ENCODE results near the gene SEPTIN12.

The SEPTIN12 gene

GRCh38 chr16:4825196-4825595 lies 37.1 kb upstream of the SEPTIN12 start:
- H3K27ac ChIP-seq (ENCODE audit: low read depth, low read length) = no peak overlapping the region

GRCh38 chr16:4820652-4821051 lies 32.5 kb upstream of the SEPTIN12 start:
- no peak overlapping the region for H3K9ac ChIP-seq (ENCODE audit: low read depth in 1 of 2, low read length in 2 of 2)
- no peaks in the 10 kb centered on the region for H3K9me3 ChIP-seq (ENCODE audit: control insufficient read depth in 1 of 2, low read length in 2 of 2)

More at GRCh38 chr16:4825196-4825595, 37.1 kb upstream of the SEPTIN12 start:
- Histone ChIP-seq H3K36me3 (ENCODE audit: control insufficient read depth in 1 of 2, insufficient read depth in 2 of 2, low read length in 2 of 2) (peaks cover 44 to 91% of the 10 kb centered on the region in 2 donors), H3K4me1 (ENCODE audit: control insufficient read depth in 1 of 2, insufficient read depth in 2 of 2, low read length in 2 of 2) (no peaks in the 10 kb centered on the region), H3K9ac (ENCODE audit: low read depth in 1 of 2, low read length in 2 of 2) (no peak overlapping the region), H3K4me3 (ENCODE audit: low read depth in 1 of 2, low read length in 2 of 2) (no peak overlapping the region), H3K27me3 (ENCODE audit: control insufficient read depth in 1 of 2, insufficient read depth in 2 of 2, low read length in 2 of 2) (no peaks in the 10 kb centered on the region), H3K9me3 (ENCODE audit: control insufficient read depth in 1 of 2, low read length in 2 of 2) (no peaks in the 10 kb centered on the region)

GRCh38 chr16:4814542-4815173 lies 26.5 kb upstream of the SEPTIN12 start:
- no peaks in the 10 kb centered on the region for H3K4me1 ChIP-seq (ENCODE audit: control insufficient read depth in 1 of 2, insufficient read depth in 2 of 2, low read length in 2 of 2)
- no peak overlapping the region for H3K4me3 ChIP-seq (ENCODE audit: low read depth in 1 of 2, low read length in 2 of 2)
- H3K36me3 ChIP-seq (ENCODE audit: control insufficient read depth in 1 of 2, insufficient read depth in 2 of 2, low read length in 2 of 2) = peaks cover 36 to 69% of the 10 kb centered on the region in 2 donors
- H3K9me3 ChIP-seq (ENCODE audit: control insufficient read depth in 1 of 2, low read length in 2 of 2) = no peaks in the 10 kb centered on the region
- no peak overlapping the region for H3K9ac ChIP-seq (ENCODE audit: low read depth in 1 of 2, low read length in 2 of 2)
- no peaks in the 10 kb centered on the region for H3K27me3 ChIP-seq (ENCODE audit: control insufficient read depth in 1 of 2, insufficient read depth in 2 of 2, low read length in 2 of 2)
- no peak overlapping the region for H3K27ac ChIP-seq (ENCODE audit: low read depth, low read length)

More at GRCh38 chr16:4820652-4821051, 32.5 kb upstream of the SEPTIN12 start:
- H3K27me3 ChIP-seq (ENCODE audit: control insufficient read depth in 1 of 2, insufficient read depth in 2 of 2, low read length in 2 of 2) = no peaks in the 10 kb centered on the region
- H3K36me3 ChIP-seq (ENCODE audit: control insufficient read depth in 1 of 2, insufficient read depth in 2 of 2, low read length in 2 of 2) = peaks cover 27 to 86% of the 10 kb centered on the region in 2 donors
- no peak overlapping the region for H3K27ac ChIP-seq (ENCODE audit: low read depth, low read length)
- no peak overlapping the region for H3K4me3 ChIP-seq (ENCODE audit: low read depth in 1 of 2, low read length in 2 of 2)
- no peaks in the 10 kb centered on the region for H3K4me1 ChIP-seq (ENCODE audit: control insufficient read depth in 1 of 2, insufficient read depth in 2 of 2, low read length in 2 of 2)

GRCh38 chr16:4814046-4814445 lies 25.9 kb upstream of the SEPTIN12 start:
- no peak overlapping the region for H3K9ac ChIP-seq (ENCODE audit: low read depth in 1 of 2, low read length in 2 of 2)

GRCh38 chr16:4813251-4814003 lies 25.3 kb upstream of the SEPTIN12 start:
- no peak overlapping the region for H3K4me3 ChIP-seq (ENCODE audit: low read depth in 1 of 2, low read length in 2 of 2)
- peaks cover 42 to 63% of the 10 kb centered on the region in 2 donors for H3K36me3 ChIP-seq (ENCODE audit: control insufficient read depth in 1 of 2, insufficient read depth in 2 of 2, low read length in 2 of 2)
- H3K27me3 ChIP-seq (ENCODE audit: control insufficient read depth in 1 of 2, insufficient read depth in 2 of 2, low read length in 2 of 2) = no peaks in the 10 kb centered on the region
- no peak overlapping the region for H3K9ac ChIP-seq (ENCODE audit: low read depth in 1 of 2, low read length in 2 of 2)
- H3K27ac ChIP-seq (ENCODE audit: low read depth, low read length) = no peak overlapping the region
- H3K4me1 ChIP-seq (ENCODE audit: control insufficient read depth in 1 of 2, insufficient read depth in 2 of 2, low read length in 2 of 2) = no peaks in the 10 kb centered on the region
- H3K9me3 ChIP-seq (ENCODE audit: control insufficient read depth in 1 of 2, low read length in 2 of 2) = no peaks in the 10 kb centered on the region

More at GRCh38 chr16:4814046-4814445, 25.9 kb upstream of the SEPTIN12 start:
- H3K4me3 ChIP-seq (ENCODE audit: low read depth in 1 of 2, low read length in 2 of 2) = no peak overlapping the region
- no peaks in the 10 kb centered on the region for H3K9me3 ChIP-seq (ENCODE audit: control insufficient read depth in 1 of 2, low read length in 2 of 2)
- H3K27me3 ChIP-seq (ENCODE audit: control insufficient read depth in 1 of 2, insufficient read depth in 2 of 2, low read length in 2 of 2) = no peaks in the 10 kb centered on the region
- H3K4me1 ChIP-seq (ENCODE audit: control insufficient read depth in 1 of 2, insufficient read depth in 2 of 2, low read length in 2 of 2) = no peaks in the 10 kb centered on the region
- no peak overlapping the region for H3K27ac ChIP-seq (ENCODE audit: low read depth, low read length)
- H3K36me3 ChIP-seq (ENCODE audit: control insufficient read depth in 1 of 2, insufficient read depth in 2 of 2, low read length in 2 of 2) = peaks cover 37 to 63% of the 10 kb centered on the region in 2 donors

- Histone ChIP-seq H3K36me3 (ENCODE audit: control insufficient read depth in 1 of 2, insufficient read depth in 2 of 2, low read length in 2 of 2) (peaks cover 44 to 64% of the 10 kb centered on the region in 2 donors), H3K9me3 (ENCODE audit: control insufficient read depth in 1 of 2, low read length in 2 of 2) (no peaks in the 10 kb centered on the region), H3K4me1 (ENCODE audit: control insufficient read depth in 1 of 2, insufficient read depth in 2 of 2, low read length in 2 of 2) (no peaks in the 10 kb centered on the region), H3K27me3 (ENCODE audit: control insufficient read depth in 1 of 2, insufficient read depth in 2 of 2, low read length in 2 of 2) (no peaks in the 10 kb centered on the region), H3K4me3 (ENCODE audit: low read depth in 1 of 2, low read length in 2 of 2) (no peak overlapping the region), H3K9ac (ENCODE audit: low read depth in 1 of 2, low read length in 2 of 2) (no peak overlapping the region), H3K27ac (ENCODE audit: low read depth, low read length) (no peak overlapping the region)
Observed at GRCh38 chr16:4811773-4812172, 23.6 kb upstream of the SEPTIN12 start.

- no peaks in the 10 kb centered on the region for H3K9me3 ChIP-seq (ENCODE audit: control insufficient read depth in 1 of 2, low read length in 2 of 2)
- H3K27ac ChIP-seq (ENCODE audit: low read depth, low read length) = no peak overlapping the region
- H3K4me1 ChIP-seq (ENCODE audit: control insufficient read depth in 1 of 2, insufficient read depth in 2 of 2, low read length in 2 of 2) = no peaks in the 10 kb centered on the region
- peaks cover 44 to 66% of the 10 kb centered on the region in 2 donors for H3K36me3 ChIP-seq (ENCODE audit: control insufficient read depth in 1 of 2, insufficient read depth in 2 of 2, low read length in 2 of 2)
- no peak overlapping the region for H3K9ac ChIP-seq (ENCODE audit: low read depth in 1 of 2, low read length in 2 of 2)
- no peaks in the 10 kb centered on the region for H3K27me3 ChIP-seq (ENCODE audit: control insufficient read depth in 1 of 2, insufficient read depth in 2 of 2, low read length in 2 of 2)
- H3K4me3 ChIP-seq (ENCODE audit: low read depth in 1 of 2, low read length in 2 of 2) = no peak overlapping the region
Observed at GRCh38 chr16:4811242-4811641, 23.1 kb upstream of the SEPTIN12 start.

GRCh38 chr16:4806280-4806679 lies 18.1 kb upstream of the SEPTIN12 start:
- Histone ChIP-seq H3K4me3 (ENCODE audit: low read depth in 1 of 2, low read length in 2 of 2) (no peak overlapping the region), H3K9ac (ENCODE audit: low read depth in 1 of 2, low read length in 2 of 2) (no peak overlapping the region), H3K27me3 (ENCODE audit: control insufficient read depth in 1 of 2, insufficient read depth in 2 of 2, low read length in 2 of 2) (no peaks in the 10 kb centered on the region), H3K27ac (ENCODE audit: low read depth, low read length) (no peak overlapping the region), H3K36me3 (ENCODE audit: control insufficient read depth in 1 of 2, insufficient read depth in 2 of 2, low read length in 2 of 2) (peaks cover 12 to 46% of the 10 kb centered on the region in 2 donors), H3K4me1 (ENCODE audit: control insufficient read depth in 1 of 2, insufficient read depth in 2 of 2, low read length in 2 of 2) (peaks cover 6 to 13% of the 10 kb centered on the region in 2 donors), H3K9me3 (ENCODE audit: control insufficient read depth in 1 of 2, low read length in 2 of 2) (no peaks in the 10 kb centered on the region)

GRCh38 chr16:4805231-4805630 lies 17.1 kb upstream of the SEPTIN12 start:
- peaks cover 11 to 42% of the 10 kb centered on the region in 2 donors for H3K36me3 ChIP-seq (ENCODE audit: control insufficient read depth in 1 of 2, insufficient read depth in 2 of 2, low read length in 2 of 2)
- no peak overlapping the region for H3K9ac ChIP-seq (ENCODE audit: low read depth in 1 of 2, low read length in 2 of 2)
- no peak overlapping the region for H3K27ac ChIP-seq (ENCODE audit: low read depth, low read length)
- H3K4me3 ChIP-seq (ENCODE audit: low read depth in 1 of 2, low read length in 2 of 2) = no peak overlapping the region
- no peaks in the 10 kb centered on the region for H3K9me3 ChIP-seq (ENCODE audit: control insufficient read depth in 1 of 2, low read length in 2 of 2)
- peaks cover 16 to 23% of the 10 kb centered on the region in 2 donors for H3K4me1 ChIP-seq (ENCODE audit: control insufficient read depth in 1 of 2, insufficient read depth in 2 of 2, low read length in 2 of 2)
- H3K27me3 ChIP-seq (ENCODE audit: control insufficient read depth in 1 of 2, insufficient read depth in 2 of 2, low read length in 2 of 2) = no peaks in the 10 kb centered on the region

Data from duodenal mucosa (tissue), 2 donors.